PC-9 (cell line): Measurements from ENCODE around the gene TIRAP. TPM values are rescaled to one million over a fixed set of nuclear protein-coding genes. Genes with fewer than 3 reads are reported as not detected.
"Not testable (repeated sequence)": the region's sequence is repeated elsewhere in the genome, so short reads cannot be mapped to it uniquely, and the experiment has no call there.

Experiments
- BruUV-seq: library from RNA; stranded (reverse); fragments of 400-500 nt; replicated peaks from 2 replicates; lab custom pipeline; 2021; lab: Mats Ljungman, UMichigan
- CTCF ChIA-PET: fragments of 300-600 bp; sonication (Branson Sonifier 250); formaldehyde crosslinking; loops from one replicate; lab custom pipeline; 2022; ENCODE audit warnings: antibody characterized with exemption; lab: Charles Lee
- POLR2A ChIA-PET: fragments of 300-600 bp; sonication (Branson Sonifier 250); formaldehyde crosslinking; loops from one replicate; lab custom pipeline; 2022; ENCODE audit warnings: antibody characterized with exemption; ENCODE audit not compliant: unreplicated experiment; lab: Charles Lee
- DNase-seq, 2 experiments: peaks; one replicate each; pipeline versions ENCODE4 v3.0.0 to v3.0.0-alpha.2; 2015 to 2022; ENCODE audit warnings: mixed read lengths in 1 of 2
- H2AFZ ChIP-seq: fragments of 200-600 bp; sonication (generic); 2 replicates; pipeline ENCODE4 v1.8.1; 2017; ENCODE audit warnings: antibody characterized with exemption
- H3F3A ChIP-seq: fragments of 200-600 bp; sonication (generic); 2 replicates; pipeline ENCODE4 v1.8.1; 2017; ENCODE audit warnings: antibody characterized with exemption, mild to moderate bottlenecking, low read depth; ENCODE audit not compliant: insufficient read depth
- H3K27ac ChIP-seq: fragments of 200-600 bp; sonication (generic); 2 replicates; pipeline ENCODE4 v1.6.1; 2016; ENCODE audit warnings: mixed run types
- H3K27me3 ChIP-seq: fragments of 200-600 bp; sonication (generic); 2 replicates; pipeline ENCODE4 v1.6.1; 2016; ENCODE audit warnings: low read depth, mixed run types; ENCODE audit not compliant: insufficient read depth
- H3K36me3 ChIP-seq: fragments of 200-600 bp; sonication (generic); 2 replicates; pipeline ENCODE4 v1.6.1; 2016; ENCODE audit warnings: low read depth, mixed run types
- H3K4me1 ChIP-seq: fragments of 200-600 bp; sonication (generic); replicated peaks from 2 replicates; pipeline ENCODE4 v1.6.1; 2016; ENCODE audit warnings: mixed run types; ENCODE audit not compliant: insufficient read depth
- H3K4me2 ChIP-seq: fragments of 200-600 bp; sonication (generic); 2 replicates; pipeline ENCODE4 v1.6.1; 2017; ENCODE audit warnings: mixed run types
- H3K4me3 ChIP-seq: fragments of 200-600 bp; sonication (generic); 2 replicates; pipeline ENCODE4 v1.6.1; 2016; ENCODE audit warnings: mixed run types
- H3K79me2 ChIP-seq: fragments of 200-600 bp; sonication (generic); 2 replicates; pipeline ENCODE4 v1.6.1; 2017; ENCODE audit warnings: low read depth, mixed run types
- H3K9me2 ChIP-seq: fragments of 200-600 bp; sonication (generic); 2 replicates; pipeline ENCODE4 v1.8.1; 2017; ENCODE audit warnings: mild to moderate bottlenecking; ENCODE audit not compliant: insufficient read depth
- H3K9me3 ChIP-seq: fragments of 200-600 bp; sonication (generic); 2 replicates; pipeline ENCODE4 v1.8.1; 2016; ENCODE audit warnings: low read depth; ENCODE audit not compliant: insufficient read depth
- H4K20me1 ChIP-seq: fragments of 200-600 bp; sonication (generic); 2 replicates; pipeline ENCODE4 v1.8.1; 2017; ENCODE audit not compliant: insufficient read depth
- CTCF ChIP-seq: fragments of 200-600 bp; sonication (generic); conservative IDR thresholded peaks from 2 replicates; pipeline ENCODE4 v1.6.1; 2017; ENCODE audit warnings: mixed run types, antibody characterized with exemption, mild to moderate bottlenecking, moderate library complexity
- EZH2 ChIP-seq: fragments of 200-600 bp; sonication (generic); IDR thresholded peaks from 2 replicates; pipeline ENCODE4 v1.8.0; 2017; ENCODE audit warnings: antibody characterized with exemption, low read depth
- intact Hi-C: fragments of 100-400 bp; cut with micrococcal nuclease; formaldehyde crosslinking; loops from one replicate; pipeline ENCODE4 v1.10.0; 2022; ENCODE audit not compliant: unreplicated experiment
- total RNA-seq: library from RNA; stranded (reverse); gene quantifications from 2 replicates; pipeline ENCODE4 v1.2.3, GENCODE V29; 2021

The TIRAP gene
- total RNA-seq, 1 experiment from 2014 or later, result 12.7 TPM

- no peak overlapping the region for H2AFZ ChIP-seq
- CTCF ChIA-PET, result no interaction called here
- H3K9me2 ChIP-seq, result no peaks in the 10 kb centered on the region
- peaks cover 5% of the 10 kb centered on the region; the same call in 1 of the 2 replicates for H3F3A ChIP-seq
- DNase-seq, result no peak
- intact Hi-C loops, result loop anchor here (5.0 to 10.0 kb wide), 2 partner anchors 381 to 767 kb away; no protein-coding TSS in a partner anchor
- no peak overlapping the region for H3K4me2 ChIP-seq
- H3K27me3 ChIP-seq, result no peaks in the 10 kb centered on the region
- no peak overlapping the region for H3K4me3 ChIP-seq
- H3K27ac ChIP-seq, result no peak overlapping the region
- peaks cover 13% of the 10 kb centered on the region for H3K4me1 ChIP-seq
- BruUV-seq, result no TSS peak
- H3K9me3 ChIP-seq, result no peaks in the 10 kb centered on the region
- POLR2A ChIA-PET, result no interaction called here
- no peaks in the 10 kb centered on the region for H4K20me1 ChIP-seq
- no peaks in the 10 kb centered on the region for H3K36me3 ChIP-seq
- peaks cover 11% of the 10 kb centered on the region; the same call in 1 of the 2 replicates for H3K79me2 ChIP-seq
- no peak for TF ChIP-seq EZH2
- TF ChIP-seq CTCF, result no peak
Measured at GRCh38 chr11:126305699-126306098, 22.8 kb downstream of the TIRAP start.

- Histone ChIP-seq H3K36me3 (no peaks in the 10 kb centered on the region), H3K4me3 (no peak overlapping the region), H3K27ac (no peak overlapping the region), H3K9me3 (no peaks in the 10 kb centered on the region), H3F3A (peaks cover 5% of the 10 kb centered on the region; the same call in 1 of the 2 replicates), H3K4me1 (peaks cover 15% of the 10 kb centered on the region), H2AFZ (no peak overlapping the region), H4K20me1 (no peaks in the 10 kb centered on the region), H3K27me3 (no peaks in the 10 kb centered on the region), H3K79me2 (peaks cover 7% of the 10 kb centered on the region; the same call in 1 of the 2 replicates), H3K4me2 (no peak overlapping the region), H3K9me2 (no peaks in the 10 kb centered on the region)
- ChIA-PET CTCF (no interaction called here), POLR2A (no interaction called here)
- BruUV-seq, result no TSS peak
- no peak for DNase-seq
- intact Hi-C loops, result loop anchor here (5.0 to 10.0 kb wide), 2 partner anchors 383 to 765 kb away; no protein-coding TSS in a partner anchor
- TF ChIP-seq CTCF (peak; percentile 58), EZH2 (no peak)
Measured at GRCh38 chr11:126307706-126308105, 24.8 kb downstream of the TIRAP start.

- BruUV-seq, result no TSS peak
- Histone ChIP-seq H2AFZ (no peak overlapping the region), H3K36me3 (no peaks in the 10 kb centered on the region), H3K27ac (no peak overlapping the region), H3K79me2 (0 out of 2 replicates have a peak, but pooled peaks cover 3% of the 10 kb centered on the region), H3F3A (peaks cover 5% of the 10 kb centered on the region; the same call in 1 of the 2 replicates), H3K9me3 (no peaks in the 10 kb centered on the region), H3K4me1 (peaks cover 9% of the 10 kb centered on the region), H4K20me1 (no peaks in the 10 kb centered on the region), H3K9me2 (no peaks in the 10 kb centered on the region), H3K4me3 (no peak overlapping the region), H3K4me2 (no peak overlapping the region), H3K27me3 (no peaks in the 10 kb centered on the region)
- CTCF ChIA-PET, result no interaction called here
- intact Hi-C loops, result loop anchor here (5.0 to 10.0 kb wide), 2 partner anchors 383 to 764 kb away; no protein-coding TSS in a partner anchor
- DNase-seq, result no peak
- TF ChIP-seq EZH2 (no peak), CTCF (no peak)
- POLR2A ChIA-PET, result no interaction called here
Measured at GRCh38 chr11:126308271-126308671, 25.4 kb downstream of the TIRAP start.

GRCh38 chr11:126308771-126309170, 25.9 kb downstream of the TIRAP start:
- H2AFZ ChIP-seq, H3K4me2 ChIP-seq, H3K36me3 ChIP-seq, H3K4me3 ChIP-seq, H3K79me2 ChIP-seq, H3F3A ChIP-seq, DNase-seq, H4K20me1 ChIP-seq, H3K27me3 ChIP-seq, H3K9me3 ChIP-seq, H3K27ac ChIP-seq, H3K4me1 ChIP-seq, BruUV-seq, H3K9me2 ChIP-seq, POLR2A ChIA-PET, CTCF ChIA-PET: not testable (repeated sequence)
- intact Hi-C loops, result loop anchor here (5.0 to 10.0 kb wide), 2 partner anchors 384 to 764 kb away; no protein-coding TSS in a partner anchor
